HepG2 (cell line): Measurements from ENCODE around the gene HSPB6. TPM values are rescaled to one million over a fixed set of nuclear protein-coding genes. Genes with fewer than 3 reads are reported as not detected.

ENCODE experiments used
- ARID2 ChIP-seq: sonication (generic); formaldehyde crosslinking; IDR thresholded peaks from 2 replicates; pipeline ENCODE4 v1.8.1; 2022; ENCODE audit warnings: mild to moderate bottlenecking, missing genetic modification reagents, borderline replicate concordance
- HNRNPLL ChIP-seq: fragments of 200-400 bp; formaldehyde crosslinking; IDR thresholded peaks from 2 replicates; pipeline ENCODE4 v1.6.1; 2017; ENCODE audit warnings: mild to moderate bottlenecking, low read depth, low read length; ENCODE audit not compliant: poor library complexity, severe bottlenecking
- JDP2 ChIP-seq: sonication (generic); formaldehyde crosslinking; IDR thresholded peaks from 2 replicates; pipeline ENCODE4 v1.8.1; 2022; ENCODE audit warnings: missing genetic modification reagents, borderline replicate concordance
- PATZ1 ChIP-seq: sonication (generic); formaldehyde crosslinking; IDR thresholded peaks from 2 replicates; pipeline ENCODE4 v1.4.0; 2020; ENCODE audit warnings: missing genetic modification reagents
- PPARG ChIP-seq: conservative IDR thresholded peaks from 2 replicates; pipeline ENCODE4 v1.6.1; 2016; ENCODE audit warnings: missing biosample characterization, missing genetic modification reagents
- SOX5 ChIP-seq: IDR thresholded peaks from 2 replicates; pipeline ENCODE4 v1.6.1; 2016; ENCODE audit warnings: borderline replicate concordance
- TBX2 ChIP-seq: sonication (generic); formaldehyde crosslinking; IDR thresholded peaks from 2 replicates; pipeline ENCODE4 v1.5.0; 2020; ENCODE audit warnings: missing genetic modification reagents, mild to moderate bottlenecking, borderline replicate concordance
- polyA plus RNA-seq, 8 experiments: library from polyadenylated mRNA; depleted of rRNA in 3 of 8; stranded (reverse) in 7 of 8; unstranded in 1 of 8; fragments of >200 nt; fragmentation: Illumina TruSeq in 4 of 8; extraction: Trizol in 4 of 8; gene quantifications; 2 replicates each; pipeline versions ENCODE4 v1.2.1 to v1.2.3, GENCODE V29; 2011 to 2016; ENCODE audit warnings: low read depth in 4 of 8, missing spikeins in 1 of 8, mixed read lengths in 1 of 8; ENCODE audit not compliant: insufficient read depth in 1 of 8
- total RNA-seq, 5 experiments: library from RNA; depleted of rRNA; stranded (reverse); fragments of >200 nt; fragmentation: Illumina TruSeq; extraction: Trizol; gene quantifications; 2 replicates each; pipeline ENCODE4 v1.2.3, GENCODE V29; 2016; ENCODE audit warnings: low read depth in 1 of 5
- TF ChIP-seq, protein P1 (sequence below): sonication (generic); formaldehyde crosslinking; IDR thresholded peaks from 2 replicates; pipeline ENCODE4 v1.8.1; 2023; ENCODE audit warnings: mild to moderate bottlenecking, moderate library complexity, missing genetic modification reagents
- TF ChIP-seq, protein P2 (sequence below): sonication (generic); formaldehyde crosslinking; IDR thresholded peaks from 2 replicates; pipeline ENCODE4 v1.4.0; 2020; ENCODE audit warnings: mild to moderate bottlenecking, missing genetic modification reagents
- TF ChIP-seq, protein P3 (sequence below): sonication (generic); formaldehyde crosslinking; IDR thresholded peaks from 2 replicates; pipeline ENCODE4 v1.8.1; 2023; ENCODE audit warnings: mild to moderate bottlenecking, missing genetic modification reagents, borderline replicate concordance

The HSPB6 gene
- total and polyA plus RNA-seq, 2 of the 13 experiments (the other 11 are each of a cell fraction or from before 2014, with no cell fraction given): 0.18 TPM; not detected in 1

- TF ChIP-seq, protein P1, sequence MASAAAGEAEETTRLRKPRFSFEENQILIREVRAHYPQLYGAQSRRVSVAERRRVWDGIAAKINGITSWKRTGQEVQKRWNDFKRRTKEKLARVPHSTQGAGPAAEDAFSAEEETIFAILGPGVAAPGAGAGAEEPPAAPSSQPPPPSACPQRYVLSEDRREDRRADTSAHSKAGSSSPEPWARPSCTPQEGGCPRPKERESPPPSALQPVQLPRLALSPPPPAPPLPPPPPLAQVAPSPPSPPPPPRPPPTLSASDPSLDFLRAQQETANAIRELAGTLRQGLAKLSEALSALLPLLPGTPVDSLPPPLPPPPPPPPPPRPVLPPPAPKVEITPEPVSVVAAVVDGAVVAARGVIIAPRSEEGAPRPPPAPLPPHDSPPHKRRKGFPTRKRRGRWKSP: 0 out of 2 replicates have a peak, but pooled peaks have one; percentile 39
- peak; percentile 94 for TF ChIP-seq PATZ1 (CRISPR knock-in tag)
- no peak for TF ChIP-seq JDP2
- TF ChIP-seq HNRNPLL: peak; percentile 30
- TF ChIP-seq, protein P2, sequence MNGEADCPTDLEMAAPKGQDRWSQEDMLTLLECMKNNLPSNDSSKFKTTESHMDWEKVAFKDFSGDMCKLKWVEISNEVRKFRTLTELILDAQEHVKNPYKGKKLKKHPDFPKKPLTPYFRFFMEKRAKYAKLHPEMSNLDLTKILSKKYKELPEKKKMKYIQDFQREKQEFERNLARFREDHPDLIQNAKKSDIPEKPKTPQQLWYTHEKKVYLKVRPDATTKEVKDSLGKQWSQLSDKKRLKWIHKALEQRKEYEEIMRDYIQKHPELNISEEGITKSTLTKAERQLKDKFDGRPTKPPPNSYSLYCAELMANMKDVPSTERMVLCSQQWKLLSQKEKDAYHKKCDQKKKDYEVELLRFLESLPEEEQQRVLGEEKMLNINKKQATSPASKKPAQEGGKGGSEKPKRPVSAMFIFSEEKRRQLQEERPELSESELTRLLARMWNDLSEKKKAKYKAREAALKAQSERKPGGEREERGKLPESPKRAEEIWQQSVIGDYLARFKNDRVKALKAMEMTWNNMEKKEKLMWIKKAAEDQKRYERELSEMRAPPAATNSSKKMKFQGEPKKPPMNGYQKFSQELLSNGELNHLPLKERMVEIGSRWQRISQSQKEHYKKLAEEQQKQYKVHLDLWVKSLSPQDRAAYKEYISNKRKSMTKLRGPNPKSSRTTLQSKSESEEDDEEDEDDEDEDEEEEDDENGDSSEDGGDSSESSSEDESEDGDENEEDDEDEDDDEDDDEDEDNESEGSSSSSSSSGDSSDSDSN (CRISPR knock-in tag): peak; percentile 52
- peak; percentile 37; the same call in 1 of the 2 replicates for TF ChIP-seq TBX2 (CRISPR knock-in tag)
- TF ChIP-seq, protein P3, sequence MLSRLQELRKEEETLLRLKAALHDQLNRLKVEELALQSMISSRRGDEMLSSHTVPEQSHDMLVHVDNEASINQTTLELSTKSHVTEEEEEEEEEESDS: no peak
- no peak for TF ChIP-seq ARID2 (CRISPR knock-in tag)
- TF ChIP-seq SOX5 (CRISPR knock-in tag): peak; percentile 63; the same call in 1 of the 2 replicates
- TF ChIP-seq PPARG (CRISPR knock-in tag): no peak
Measured at GRCh38 chr19:35777086-35777841, 20.4 kb upstream of the HSPB6 start (continued).
